ENCODE data around the gene DVL2. TPM values are rescaled to one million over a fixed set of nuclear protein-coding genes. Genes with fewer than 3 reads are reported as not detected.
A peak's percentile ranks its signal among the peaks of the same experiment; 100 is the strongest.

Gene DVL2
- total RNA-seq, 3 donors from 2014 or later: 32.0 to 58.2 (median 47.9) TPM

DNA sequence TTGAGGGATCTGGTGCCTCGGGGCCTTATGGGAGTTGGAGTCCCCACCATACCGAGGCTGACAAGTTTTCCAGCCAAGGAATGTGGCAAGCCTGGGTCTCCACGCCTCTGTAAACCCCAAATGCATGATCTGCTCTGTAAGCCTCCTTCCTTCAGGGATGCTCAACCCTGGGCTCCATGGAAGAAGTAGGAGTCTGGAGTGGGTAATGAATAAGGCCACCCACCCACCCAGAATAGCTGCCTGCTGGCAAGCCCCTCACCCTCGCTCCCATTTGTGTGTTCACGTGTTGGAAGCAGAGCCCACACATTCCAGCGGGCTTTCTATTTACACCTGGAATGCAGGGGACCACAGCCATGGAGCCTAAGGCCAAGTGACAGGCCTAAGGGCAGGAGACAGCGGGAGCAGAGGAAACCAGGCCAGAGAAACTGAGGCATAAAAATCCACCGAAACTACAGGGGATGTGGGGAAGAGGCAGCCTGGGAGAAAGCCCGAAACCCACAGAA is 19.1 kb downstream of the DVL2 start:
- no peak for DNase-seq (ENCODE audit: low spot score in 2 of 2)
- Histone ChIP-seq H3K9me3 (no peaks in the 10 kb centered on the region), H3K27ac (peak overlapping the region; percentile 100), H3K27me3 (no peaks in the 10 kb centered on the region), H3K36me3 (no peaks in the 10 kb centered on the region), H3K4me1 (peaks cover 0 to 29% of the 10 kb centered on the region in 2 donors), H3K4me3 (peak overlapping the region; percentile 43 to 70 (median 61))
- no peak for TF ChIP-seq POLR2A (IDR thresholded peaks at IDR 0.05)
- TF ChIP-seq POLR2AphosphoS5 (IDR thresholded peaks at IDR 0.05): peak in 2 of 3 donors; percentile 7 to 25
- intact Hi-C loops (cut with DNase I; ENCODE audit: low total_unique reads): no loop called here

DNA sequence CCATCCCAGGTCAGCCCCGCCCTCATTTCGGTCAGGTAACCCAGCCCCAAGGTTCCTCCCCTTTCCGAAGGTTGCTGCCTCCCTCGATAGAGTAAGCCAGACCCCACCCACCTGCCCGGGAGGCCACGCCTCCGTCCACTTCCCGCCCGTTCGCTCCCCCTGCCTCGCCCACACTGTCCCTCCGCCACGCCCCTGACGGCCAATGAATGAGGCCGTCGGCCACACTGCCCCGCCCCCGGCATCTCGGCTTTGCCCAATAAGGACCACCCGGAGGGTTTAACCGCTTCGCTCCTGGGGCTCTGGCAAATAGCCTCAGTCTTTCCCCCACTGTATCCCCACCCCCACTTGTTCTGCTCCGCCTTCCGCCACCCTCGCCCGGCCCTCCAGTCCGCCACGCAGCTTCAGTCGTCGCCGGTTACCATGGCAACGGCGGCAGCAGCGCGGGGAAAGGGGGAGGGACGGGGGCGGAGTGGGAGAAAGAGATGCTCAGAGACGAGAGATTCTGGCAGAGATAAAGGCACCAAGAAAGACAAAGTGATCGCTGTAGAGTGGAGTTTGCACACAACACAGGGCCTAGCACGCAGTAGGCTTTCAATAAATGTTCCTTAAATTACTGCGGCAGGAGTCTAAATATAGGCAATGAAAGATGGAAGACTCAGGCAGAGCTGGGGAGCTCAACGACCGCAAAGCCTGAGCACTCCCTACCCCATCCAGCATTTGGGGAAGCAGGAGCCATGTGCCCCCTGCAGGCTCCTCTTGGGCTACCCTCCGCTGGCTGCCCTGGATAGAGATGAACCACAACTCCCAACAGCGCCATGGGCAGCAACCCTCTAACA is 19.8 kb downstream of the DVL2 start:
- Histone ChIP-seq H3K27me3 (no peaks in the 10 kb centered on the region), H3K4me3 (peak overlapping the region; percentile 43 to 70 (median 61)), H3K4me1 (peaks cover 0 to 29% of the 10 kb centered on the region in 2 donors), H3K9me3 (no peaks in the 10 kb centered on the region), H3K36me3 (no peaks in the 10 kb centered on the region), H3K27ac (peak overlapping the region; percentile 100)
- intact Hi-C loops (cut with DNase I; ENCODE audit: low total_unique reads): no loop called here
- DNase-seq (ENCODE audit: low spot score in 2 of 2): peak; percentile 98
- TF ChIP-seq CTCF (IDR thresholded peaks at IDR 0.05) (peak in 2 of 3 donors; percentile 22 to 46), POLR2A (IDR thresholded peaks at IDR 0.05) (no peak), POLR2AphosphoS5 (IDR thresholded peaks at IDR 0.05) (peak; percentile 48 to 71 (median 52))

GRCh38 chr17:7213895-7214299 is 20.4 kb downstream of the DVL2 start:
- Histone ChIP-seq H3K27me3 (no peaks in the 10 kb centered on the region), H3K4me1 (peaks cover 0 to 23% of the 10 kb centered on the region in 2 donors), H3K27ac (peak overlapping the region; percentile 100), H3K4me3 (peak overlapping the region; percentile 43 to 70 (median 61)), H3K36me3 (no peaks in the 10 kb centered on the region), H3K9me3 (no peaks in the 10 kb centered on the region)
- intact Hi-C loops (cut with DNase I; ENCODE audit: low total_unique reads): no loop called here
- DNase-seq (ENCODE audit: low spot score in 2 of 2): no peak
- TF ChIP-seq CTCF (IDR thresholded peaks at IDR 0.05) (peak in 1 of 3 donors; percentile 23), POLR2AphosphoS5 (IDR thresholded peaks at IDR 0.05) (no peak), POLR2A (IDR thresholded peaks at IDR 0.05) (no peak)

GRCh38 chr17:7211491-7212273 is 22.6 kb downstream of the DVL2 start:
- DNase-seq (ENCODE audit: low spot score in 2 of 2): no peak
- intact Hi-C loops (cut with DNase I; ENCODE audit: low total_unique reads): no loop called here
- H3K27ac ChIP-seq: no peak overlapping the region
- TF ChIP-seq POLR2AphosphoS5 (IDR thresholded peaks at IDR 0.05): no peak
- TF ChIP-seq CTCF (IDR thresholded peaks at IDR 0.05): no peak
- no peak for TF ChIP-seq POLR2A (IDR thresholded peaks at IDR 0.05)
- no peaks in the 10 kb centered on the region for H3K27me3 ChIP-seq
- H3K4me3 ChIP-seq: peak overlapping the region in 1 of 3 donors; percentile 33
- no peaks in the 10 kb centered on the region for H3K36me3 ChIP-seq
- no peaks in the 10 kb centered on the region for H3K9me3 ChIP-seq
- peaks cover 0 to 11% of the 10 kb centered on the region in 2 donors for H3K4me1 ChIP-seq

GRCh38 chr17:7208754-7209460 is 25.4 kb downstream of the DVL2 start:
- Histone ChIP-seq H3K36me3 (no peaks in the 10 kb centered on the region), H3K4me1 (no peaks in the 10 kb centered on the region), H3K4me3 (no peak overlapping the region), H3K27me3 (no peaks in the 10 kb centered on the region), H3K27ac (no peak overlapping the region), H3K9me3 (no peaks in the 10 kb centered on the region)
- intact Hi-C loops (cut with DNase I; ENCODE audit: low total_unique reads): no loop called here
- DNase-seq (ENCODE audit: low spot score in 2 of 2): no peak
- TF ChIP-seq CTCF (IDR thresholded peaks at IDR 0.05) (no peak), POLR2A (IDR thresholded peaks at IDR 0.05) (no peak), POLR2AphosphoS5 (IDR thresholded peaks at IDR 0.05) (no peak)
